Stimulated activated naive CD8-positive, alpha-beta T cell treated with anti-CD3 and anti-CD28 coated beads, Interleukin-15, Interleukin-2, amounts not matched to agents 100 ng/mL and 50 ng/mL, for 24 hours (primary cell): Measurements from ENCODE around the gene CFAP206.

Source experiments
- H3K27ac Mint-ChIP-seq: one replicate; pipeline ENCODE4 v1.8.0; 2021; ENCODE audit warnings: mild to moderate bottlenecking, mixed read lengths
- H3K27me3 Mint-ChIP-seq: one replicate; pipeline ENCODE4 v1.8.0; 2021; ENCODE audit warnings: mixed read lengths
- H3K36me3 Mint-ChIP-seq: one replicate; pipeline ENCODE4 v1.8.0; 2021; ENCODE audit warnings: low read depth, mixed read lengths
- H3K4me1 Mint-ChIP-seq: one replicate; pipeline ENCODE4 v1.8.0; 2021; ENCODE audit warnings: low read depth, mixed read lengths
- H3K4me3 Mint-ChIP-seq: one replicate; pipeline ENCODE4 v1.8.0; 2021; ENCODE audit warnings: mild to moderate bottlenecking, mixed read lengths
- H3K9me3 Mint-ChIP-seq: one replicate; pipeline ENCODE4 v1.8.0; 2021; ENCODE audit warnings: mixed read lengths

Gene CFAP206

DNA sequence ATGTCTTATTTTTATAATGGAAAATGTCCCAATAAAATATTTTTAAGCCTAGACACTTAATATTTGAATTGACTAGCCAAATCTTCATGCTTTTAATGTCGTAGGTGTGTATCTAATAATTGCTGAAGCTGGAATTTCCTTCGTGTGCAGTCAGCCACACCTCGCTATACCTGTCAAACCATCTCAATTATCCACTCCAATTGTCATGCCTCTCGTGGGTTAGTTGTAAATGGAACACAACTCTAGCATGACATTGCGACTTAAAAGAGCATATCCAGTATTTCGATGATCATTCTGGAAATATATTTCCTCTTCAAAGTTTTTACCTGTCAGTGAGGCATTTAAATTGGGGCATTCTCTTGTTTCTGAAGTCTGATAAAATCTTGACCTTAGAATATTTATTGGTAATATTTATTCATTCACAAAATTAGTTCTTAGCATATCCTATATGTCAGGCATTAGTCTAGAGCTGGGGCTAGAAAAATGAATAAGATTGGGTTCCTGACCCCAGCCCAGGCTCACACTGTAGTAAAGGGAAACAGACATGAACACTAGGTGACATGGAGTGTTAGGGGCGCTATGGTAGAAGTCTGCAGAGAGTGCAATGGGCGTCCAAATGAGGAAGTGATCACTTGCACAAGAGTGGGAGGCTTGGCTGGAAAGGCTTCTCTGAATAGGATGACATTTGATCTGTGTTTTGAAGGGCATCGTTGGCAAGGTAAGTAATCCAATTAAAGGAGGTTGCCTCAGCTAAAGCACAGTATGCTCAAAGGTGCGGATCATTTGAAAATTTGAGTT, 11.0 kb upstream of the CFAP206 start:
- no peaks in the 10 kb centered on the region for H3K4me1 Mint-ChIP-seq
- no peaks in the 10 kb centered on the region for H3K27me3 Mint-ChIP-seq
- H3K36me3 Mint-ChIP-seq, result no peaks in the 10 kb centered on the region
- H3K4me3 Mint-ChIP-seq, result no peak overlapping the region
- no peaks in the 10 kb centered on the region for H3K9me3 Mint-ChIP-seq
- H3K27ac Mint-ChIP-seq, result no peak overlapping the region

DNA sequence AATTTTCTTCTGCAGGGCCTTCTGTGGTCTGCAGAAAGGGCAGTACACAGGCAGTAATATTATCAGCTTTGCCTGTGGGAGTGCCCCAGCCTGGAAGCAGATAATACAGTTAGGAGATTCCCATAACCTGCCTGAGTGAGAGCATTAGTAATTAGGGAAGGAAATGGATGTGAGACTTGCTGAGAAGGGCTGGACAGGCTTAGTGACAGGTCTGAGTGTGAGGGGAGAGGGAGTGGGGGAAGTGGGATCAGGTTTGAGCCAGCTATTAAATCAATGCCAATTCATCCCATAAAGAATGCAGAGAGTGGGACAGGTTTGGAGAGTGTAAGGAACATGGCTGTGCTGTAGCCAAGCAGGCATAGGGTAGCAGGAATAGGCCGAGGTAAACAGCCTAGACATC, 10.1 kb upstream of the CFAP206 start:
- no peak overlapping the region for H3K27ac Mint-ChIP-seq
- no peaks in the 10 kb centered on the region for H3K4me1 Mint-ChIP-seq
- H3K36me3 Mint-ChIP-seq, result no peaks in the 10 kb centered on the region
- H3K9me3 Mint-ChIP-seq, result no peaks in the 10 kb centered on the region
- no peak overlapping the region for H3K4me3 Mint-ChIP-seq
- no peaks in the 10 kb centered on the region for H3K27me3 Mint-ChIP-seq

DNA sequence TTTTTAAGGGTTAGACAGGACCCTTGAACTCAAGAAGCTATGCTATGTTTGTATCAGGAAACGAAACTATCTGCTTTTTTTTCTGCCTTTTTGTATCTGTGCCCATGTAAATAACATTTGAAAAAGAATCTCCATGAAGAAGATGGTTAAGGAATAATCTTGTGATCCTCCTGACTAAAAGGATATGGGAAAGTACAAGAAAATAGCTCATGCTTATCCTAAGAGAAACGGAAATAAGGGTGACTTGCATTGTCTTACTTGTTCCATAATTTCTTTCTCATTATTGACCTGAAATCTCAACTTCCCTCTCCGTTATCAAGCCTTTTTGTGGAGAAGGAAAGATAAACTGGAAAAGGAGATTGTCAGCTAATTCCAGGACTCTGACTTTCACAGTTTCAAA, 5.9 kb upstream of the CFAP206 start:
- Mint-ChIP-seq H3K4me3 (no peak overlapping the region), H3K9me3 (no peaks in the 10 kb centered on the region), H3K36me3 (no peaks in the 10 kb centered on the region), H3K27me3 (peaks cover 9% of the 10 kb centered on the region), H3K4me1 (no peaks in the 10 kb centered on the region), H3K27ac (no peak overlapping the region)

DNA sequence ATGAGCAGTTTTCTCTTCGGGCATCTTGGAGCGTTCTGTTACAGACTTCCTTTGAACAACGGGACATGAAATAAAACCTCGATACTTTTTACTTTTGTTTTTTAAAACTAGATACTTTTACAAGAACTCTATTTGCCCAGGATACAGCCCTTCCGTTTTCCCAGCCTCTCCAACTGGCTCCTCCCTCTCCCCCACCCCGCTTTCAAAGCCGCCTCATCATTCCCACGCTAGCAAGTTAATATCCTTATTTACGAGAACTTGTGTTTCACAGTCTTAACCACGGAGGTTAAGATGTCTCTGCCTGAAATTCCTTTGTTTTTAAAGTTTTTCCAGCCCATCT, 241 bp upstream of the CFAP206 start:
- Mint-ChIP-seq H3K27ac (no peak overlapping the region), H3K9me3 (no peaks in the 10 kb centered on the region), H3K4me1 (peaks cover 11% of the 10 kb centered on the region), H3K36me3 (no peaks in the 10 kb centered on the region), H3K4me3 (peak overlapping the region; percentile 79), H3K27me3 (peaks cover 31% of the 10 kb centered on the region)

DNA sequence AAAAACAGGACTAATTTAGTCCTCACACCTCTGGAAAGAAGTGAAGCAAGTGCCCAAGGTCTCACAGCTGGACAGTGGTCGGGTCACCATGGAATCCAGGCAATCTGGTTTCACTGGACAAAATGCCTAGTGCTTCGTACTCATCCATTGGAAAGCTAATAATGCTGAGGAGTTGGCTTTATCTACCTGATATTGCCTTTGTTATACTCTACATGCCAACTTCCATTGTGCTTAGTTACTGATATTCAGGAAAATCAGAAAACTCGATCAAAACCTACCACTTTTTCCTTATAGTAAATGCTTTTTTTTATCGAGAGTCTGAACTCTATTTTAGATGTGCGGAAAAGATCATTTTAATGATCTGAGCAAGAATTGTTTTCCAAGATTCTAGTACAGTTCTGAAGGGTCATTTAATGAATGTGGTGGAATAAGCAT, 966 bp downstream of the CFAP206 start:
- no peaks in the 10 kb centered on the region for H3K36me3 Mint-ChIP-seq
- peak overlapping the region; percentile 79 for H3K4me3 Mint-ChIP-seq
- peak overlapping the region; percentile 61 for H3K27ac Mint-ChIP-seq
- peaks cover 36% of the 10 kb centered on the region for H3K27me3 Mint-ChIP-seq
- peaks cover 11% of the 10 kb centered on the region for H3K4me1 Mint-ChIP-seq
- no peaks in the 10 kb centered on the region for H3K9me3 Mint-ChIP-seq

DNA sequence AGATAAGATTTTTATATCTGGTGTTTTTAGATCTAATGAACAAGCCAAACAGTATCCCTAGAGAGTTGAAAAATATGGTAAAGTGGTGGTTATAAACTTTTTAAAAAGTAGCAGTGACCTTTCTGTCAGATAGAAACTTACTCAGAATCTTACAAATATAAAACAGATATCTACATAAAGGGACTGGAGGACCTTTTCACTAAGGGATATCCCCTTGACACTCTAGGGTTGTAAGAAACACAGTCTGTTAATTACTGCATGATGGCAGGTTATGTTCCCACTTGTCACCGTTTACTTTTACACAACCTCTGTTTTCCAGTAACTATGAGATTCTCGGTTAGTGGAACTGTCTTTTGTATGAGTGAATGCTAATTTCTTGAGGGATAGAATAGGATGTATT, 11.5 kb downstream of the CFAP206 start:
- Mint-ChIP-seq H3K27me3 (no peaks in the 10 kb centered on the region), H3K4me1 (no peaks in the 10 kb centered on the region), H3K4me3 (no peak overlapping the region), H3K27ac (no peak overlapping the region), H3K36me3 (no peaks in the 10 kb centered on the region), H3K9me3 (no peaks in the 10 kb centered on the region)

DNA sequence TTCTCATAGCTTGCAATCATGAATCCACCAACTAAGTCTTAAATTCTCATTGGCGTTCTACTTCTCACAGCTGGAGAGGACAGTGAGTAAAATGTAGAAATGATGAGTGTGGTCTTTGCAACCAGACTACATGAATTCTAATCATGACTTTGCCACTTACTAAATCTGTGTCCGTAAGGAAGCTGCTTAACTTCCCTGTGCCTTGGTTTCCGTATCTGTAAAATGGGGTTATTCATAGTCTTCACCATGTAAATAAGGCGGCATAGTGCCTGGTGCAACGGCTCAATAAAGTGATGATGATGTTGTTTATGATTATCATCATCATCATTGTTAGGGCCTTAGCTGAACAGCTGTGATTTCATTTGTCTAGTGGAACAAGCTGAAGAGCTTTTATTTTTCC, 12.6 kb downstream of the CFAP206 start:
- Mint-ChIP-seq H3K27ac (no peak overlapping the region), H3K27me3 (no peaks in the 10 kb centered on the region), H3K36me3 (no peaks in the 10 kb centered on the region), H3K4me1 (no peaks in the 10 kb centered on the region), H3K9me3 (no peaks in the 10 kb centered on the region), H3K4me3 (no peak overlapping the region)

DNA sequence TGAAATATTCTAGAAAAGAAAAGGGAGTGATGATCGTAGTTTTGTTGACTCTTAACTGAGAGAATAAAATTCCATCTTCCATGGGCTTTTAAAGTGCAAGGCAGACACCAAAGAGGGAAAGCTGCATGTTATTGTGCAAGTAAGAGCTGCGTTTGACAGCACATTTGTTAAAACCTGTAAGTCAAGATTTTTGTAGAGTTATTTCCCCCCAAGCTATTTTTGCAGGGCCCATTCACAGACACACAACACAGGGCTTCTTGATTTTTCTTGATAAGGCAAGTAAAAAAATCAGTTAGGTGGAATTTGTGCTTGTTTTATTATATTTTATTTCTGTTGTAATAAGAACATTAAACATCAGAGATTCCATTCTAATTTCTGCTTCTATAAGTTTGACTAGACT, 13.8 kb downstream of the CFAP206 start:
- no peaks in the 10 kb centered on the region for H3K4me1 Mint-ChIP-seq
- H3K4me3 Mint-ChIP-seq, result no peak overlapping the region
- H3K27ac Mint-ChIP-seq, result no peak overlapping the region
- H3K9me3 Mint-ChIP-seq, result no peaks in the 10 kb centered on the region
- no peaks in the 10 kb centered on the region for H3K36me3 Mint-ChIP-seq
- H3K27me3 Mint-ChIP-seq, result no peaks in the 10 kb centered on the region

DNA sequence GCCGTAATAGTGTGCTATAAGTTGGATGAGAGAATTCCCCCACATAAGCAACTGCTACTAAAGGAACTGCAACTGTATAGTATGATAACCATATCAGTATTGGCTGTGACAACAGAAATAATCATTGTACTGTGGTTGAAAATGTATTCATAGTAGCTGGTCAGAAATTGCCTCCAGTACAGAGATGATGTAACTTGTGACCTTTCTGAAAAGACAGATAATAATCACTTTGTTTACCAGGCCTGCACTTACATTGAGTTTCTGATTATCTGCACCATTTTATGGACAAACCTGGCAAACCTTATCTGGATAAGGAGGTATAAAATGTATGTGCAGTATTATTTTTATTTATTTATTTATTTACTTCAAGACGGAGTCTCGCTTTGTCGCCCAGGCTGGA, 19.0 kb downstream of the CFAP206 start:
- H3K9me3 Mint-ChIP-seq, result no peaks in the 10 kb centered on the region
- no peaks in the 10 kb centered on the region for H3K4me1 Mint-ChIP-seq
- H3K4me3 Mint-ChIP-seq, result no peak overlapping the region

DNA sequence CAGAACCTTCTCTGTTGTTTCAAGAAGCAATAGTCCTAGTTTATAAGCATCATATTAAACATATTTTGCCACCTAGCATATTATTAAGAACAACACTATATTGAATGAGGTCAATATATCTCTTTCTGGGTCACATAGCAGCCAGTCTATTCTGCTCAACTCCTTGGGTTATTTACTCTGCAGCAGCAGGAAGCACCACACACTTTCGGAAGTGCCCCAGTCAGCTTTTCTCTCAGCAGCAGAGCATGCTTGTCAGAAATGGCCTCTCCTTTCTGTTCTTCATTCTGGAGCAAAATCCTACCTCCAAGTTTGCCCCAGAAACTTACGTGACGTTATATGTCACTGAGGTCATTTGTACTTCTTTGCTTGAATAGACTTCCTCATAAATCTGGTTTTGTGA, 22.7 kb downstream of the CFAP206 start:
- Mint-ChIP-seq H3K4me3 (no peak overlapping the region), H3K36me3 (no peaks in the 10 kb centered on the region), H3K27me3 (peaks cover 22% of the 10 kb centered on the region), H3K9me3 (no peaks in the 10 kb centered on the region), H3K27ac (no peak overlapping the region), H3K4me1 (no peaks in the 10 kb centered on the region)

More for the DNA sequence above, 19.0 kb downstream of the CFAP206 start:
- no peaks in the 10 kb centered on the region for H3K36me3 Mint-ChIP-seq
- H3K27me3 Mint-ChIP-seq, result peaks cover 10% of the 10 kb centered on the region
- no peak overlapping the region for H3K27ac Mint-ChIP-seq

DNA sequence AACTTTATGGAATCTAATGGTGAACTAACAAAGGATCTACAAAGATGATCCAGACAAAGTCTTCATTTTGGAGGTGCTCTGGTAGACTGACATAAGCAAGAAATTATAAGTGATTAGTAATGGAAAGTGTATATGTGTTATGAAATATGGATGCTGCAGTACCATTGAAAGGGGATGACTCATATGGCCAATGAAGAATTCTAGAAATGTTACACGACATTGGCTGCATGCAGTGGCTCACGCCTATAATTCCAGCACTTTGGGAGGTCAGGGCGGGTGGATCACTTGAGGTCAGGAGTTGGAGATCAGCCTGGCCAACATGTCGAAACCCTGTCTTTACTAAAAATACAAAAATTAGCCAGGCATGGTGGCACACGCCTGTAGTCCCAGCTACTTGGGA, 23.5 kb downstream of the CFAP206 start:
- Mint-ChIP-seq H3K36me3 (no peaks in the 10 kb centered on the region), H3K27ac (no peak overlapping the region), H3K27me3 (peaks cover 23% of the 10 kb centered on the region), H3K4me1 (no peaks in the 10 kb centered on the region), H3K4me3 (no peak overlapping the region), H3K9me3 (no peaks in the 10 kb centered on the region)

DNA sequence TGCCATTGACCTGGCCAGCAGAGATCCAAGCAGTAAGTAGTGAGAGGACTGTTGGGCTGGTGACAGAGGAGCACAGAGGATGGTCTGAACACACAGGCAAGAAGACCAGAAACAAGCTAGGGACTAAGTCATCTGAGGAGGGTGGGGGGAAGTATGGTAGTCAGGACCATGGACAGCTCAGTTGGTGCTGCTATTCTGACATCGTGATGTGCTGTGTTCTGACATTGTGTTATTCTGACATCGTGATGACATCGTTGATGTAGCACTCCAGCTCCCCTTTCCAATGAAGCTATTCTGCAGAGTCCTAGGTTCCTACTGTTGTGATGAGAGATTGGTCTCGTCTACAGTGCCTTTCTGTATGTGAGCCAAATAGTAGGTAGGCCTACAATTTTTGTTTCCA, 28.7 kb downstream of the CFAP206 start:
- H3K27ac Mint-ChIP-seq, result no peak overlapping the region
- no peaks in the 10 kb centered on the region for H3K36me3 Mint-ChIP-seq
- H3K9me3 Mint-ChIP-seq, result no peaks in the 10 kb centered on the region
- no peaks in the 10 kb centered on the region for H3K4me1 Mint-ChIP-seq
- no peak overlapping the region for H3K4me3 Mint-ChIP-seq
- H3K27me3 Mint-ChIP-seq, result peaks cover 26% of the 10 kb centered on the region

DNA sequence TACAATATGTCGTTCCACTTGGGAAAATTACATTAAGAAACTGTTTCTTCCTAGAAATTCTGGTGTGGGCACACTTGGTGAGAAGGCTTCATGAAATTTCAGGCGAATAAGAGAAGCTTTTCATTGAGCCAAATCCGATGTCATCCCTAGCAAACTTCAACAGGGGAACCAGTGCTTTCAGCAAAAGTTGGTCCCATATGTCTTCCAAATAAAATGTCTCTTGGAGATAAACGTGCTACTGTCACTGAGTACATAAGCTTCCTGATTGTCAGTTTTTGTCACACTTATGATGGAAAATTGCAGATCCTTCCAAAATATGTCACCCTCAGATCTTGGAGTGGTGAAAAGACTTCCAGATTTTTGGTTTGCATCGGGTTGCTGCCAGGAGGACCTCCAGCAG, 33.9 kb downstream of the CFAP206 start:
- H3K27me3 Mint-ChIP-seq, result peaks cover 17% of the 10 kb centered on the region
- H3K4me3 Mint-ChIP-seq, result no peak overlapping the region
- no peaks in the 10 kb centered on the region for H3K9me3 Mint-ChIP-seq
- H3K36me3 Mint-ChIP-seq, result no peaks in the 10 kb centered on the region
- no peak overlapping the region for H3K27ac Mint-ChIP-seq
- no peaks in the 10 kb centered on the region for H3K4me1 Mint-ChIP-seq

DNA sequence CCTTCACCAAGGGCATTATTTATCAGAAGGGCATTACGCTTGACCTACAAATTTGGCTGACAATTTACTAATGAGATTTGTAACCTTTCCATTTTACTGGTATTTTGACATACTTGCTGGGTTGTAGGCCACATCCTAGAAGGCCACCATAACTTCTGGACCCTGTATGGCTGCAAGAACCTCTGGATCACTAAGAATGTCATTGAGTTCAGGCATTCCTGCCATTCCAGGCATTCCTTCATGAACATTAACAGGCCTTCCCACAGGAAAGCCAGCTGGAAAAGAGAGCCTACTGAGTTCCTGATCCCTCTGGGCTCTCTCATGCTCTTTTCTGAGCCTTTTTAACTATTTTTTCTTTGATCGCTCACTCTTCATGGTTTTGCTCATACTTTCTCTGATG, 36.6 kb downstream of the CFAP206 start:
- Mint-ChIP-seq H3K27ac (no peak overlapping the region), H3K4me1 (no peaks in the 10 kb centered on the region), H3K9me3 (no peaks in the 10 kb centered on the region), H3K36me3 (no peaks in the 10 kb centered on the region), H3K4me3 (no peak overlapping the region), H3K27me3 (peaks cover 34% of the 10 kb centered on the region)

DNA sequence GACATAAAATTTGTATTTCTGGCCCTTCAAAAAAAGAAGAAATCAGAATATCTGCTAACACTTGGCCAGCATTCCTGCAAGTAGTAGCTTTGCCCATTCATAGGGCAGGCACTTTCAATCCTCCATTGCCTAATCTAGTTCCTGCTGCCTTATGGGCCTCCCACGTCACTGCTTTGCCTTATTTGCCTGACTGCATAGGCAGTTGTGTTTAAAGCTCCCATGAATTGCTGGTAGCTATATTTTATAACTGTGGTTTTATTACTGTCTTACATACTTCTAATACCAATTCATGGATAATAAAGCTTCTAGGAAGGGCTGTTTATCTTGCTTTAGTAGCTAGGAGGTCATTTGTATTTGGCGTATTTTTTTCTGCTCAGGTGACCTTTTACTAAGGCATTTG, 57.3 kb downstream of the CFAP206 start:
- H3K4me1 Mint-ChIP-seq, result no peaks in the 10 kb centered on the region
- H3K27me3 Mint-ChIP-seq, result peaks cover 41% of the 10 kb centered on the region
- H3K4me3 Mint-ChIP-seq, result no peak overlapping the region
- peaks cover 6% of the 10 kb centered on the region for H3K9me3 Mint-ChIP-seq
- H3K36me3 Mint-ChIP-seq, result no peaks in the 10 kb centered on the region
- H3K27ac Mint-ChIP-seq, result no peak overlapping the region
